Right kidney (tissue), 1 donor: ENCODE results near the gene PACRG.

Experiments used
- DNase-seq: peaks from one replicate; pipeline ENCODE4 v3.0.0-alpha.2; 2016

PACRG gene

DNA sequence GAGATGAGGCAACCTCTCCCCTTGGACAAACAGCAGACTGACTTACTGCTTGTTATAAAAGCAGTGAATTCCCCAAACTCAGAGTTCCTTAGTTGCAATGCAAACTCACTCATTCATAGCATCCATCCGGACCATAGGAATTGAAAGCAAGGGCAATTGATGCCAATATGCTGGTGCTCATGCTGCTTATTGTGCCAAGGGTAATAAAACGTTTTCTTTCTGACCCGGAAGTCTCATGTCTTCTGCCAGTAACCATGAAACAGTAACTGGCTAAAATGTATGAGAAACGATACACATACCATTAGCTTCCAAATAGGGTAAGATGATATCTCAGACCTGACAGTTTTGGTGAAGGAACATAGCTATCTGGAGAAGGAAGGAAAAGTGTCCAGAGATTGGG is 18.3 kb upstream of the PACRG start:
- DNase-seq = no peak

DNA sequence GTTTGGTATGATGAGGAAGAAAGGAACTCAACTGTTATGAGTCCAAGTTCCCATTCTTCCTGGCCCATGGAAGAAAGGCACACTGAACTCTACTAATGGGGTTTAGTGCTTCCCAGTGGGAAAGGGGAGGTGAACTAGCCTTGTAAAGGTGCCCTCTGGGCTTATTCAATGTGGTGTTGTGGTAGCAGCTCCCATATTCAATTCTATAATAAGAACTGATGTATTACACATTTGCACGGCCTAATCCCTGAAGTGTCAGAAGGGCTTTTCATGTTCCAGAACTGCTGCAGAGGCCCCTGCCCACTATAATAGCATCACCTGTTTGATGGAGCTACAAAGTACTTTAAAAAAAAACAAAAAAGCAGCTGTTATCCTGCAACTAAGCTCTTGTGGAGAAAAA is 17.4 kb upstream of the PACRG start:
- no peak for DNase-seq

DNA sequence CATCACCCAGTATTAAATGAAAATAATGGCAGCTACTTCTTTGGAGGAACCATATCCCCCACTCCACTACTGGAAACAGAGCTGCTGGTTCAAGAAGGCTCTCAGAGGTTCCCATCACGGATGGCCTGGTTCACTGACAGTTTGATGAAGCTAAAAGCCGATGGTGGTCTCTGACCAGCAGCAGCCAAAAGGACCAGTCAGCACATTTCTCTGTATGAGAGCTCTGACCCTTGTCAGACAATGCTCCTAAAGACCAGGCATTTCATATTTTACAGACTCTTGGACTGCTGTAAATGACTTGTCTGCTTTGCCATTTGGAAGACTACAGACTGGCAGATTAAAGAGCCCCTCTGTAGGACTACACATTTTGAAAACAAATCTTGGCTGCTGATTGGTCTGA is 16.8 kb upstream of the PACRG start:
- no peak for DNase-seq

DNA sequence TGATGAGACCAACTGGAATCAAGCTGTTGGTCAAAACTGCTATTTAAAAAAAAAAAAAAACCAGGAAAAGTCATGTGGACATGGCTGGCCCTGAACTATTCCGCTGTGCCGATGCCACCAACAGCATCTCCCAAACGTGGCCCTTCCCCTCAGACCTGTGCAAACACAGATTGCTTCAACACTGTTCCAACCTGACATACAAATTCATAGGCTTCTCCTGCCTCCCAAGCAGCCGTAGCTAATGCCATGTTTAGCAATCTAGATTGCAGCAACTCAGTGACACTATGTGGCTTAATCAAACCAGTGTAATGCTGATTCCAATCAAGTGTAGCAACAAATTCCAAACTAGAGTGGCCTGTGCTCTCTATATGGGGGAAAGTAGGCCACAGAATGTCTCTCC is 16.4 kb upstream of the PACRG start:
- DNase-seq = no peak

DNA sequence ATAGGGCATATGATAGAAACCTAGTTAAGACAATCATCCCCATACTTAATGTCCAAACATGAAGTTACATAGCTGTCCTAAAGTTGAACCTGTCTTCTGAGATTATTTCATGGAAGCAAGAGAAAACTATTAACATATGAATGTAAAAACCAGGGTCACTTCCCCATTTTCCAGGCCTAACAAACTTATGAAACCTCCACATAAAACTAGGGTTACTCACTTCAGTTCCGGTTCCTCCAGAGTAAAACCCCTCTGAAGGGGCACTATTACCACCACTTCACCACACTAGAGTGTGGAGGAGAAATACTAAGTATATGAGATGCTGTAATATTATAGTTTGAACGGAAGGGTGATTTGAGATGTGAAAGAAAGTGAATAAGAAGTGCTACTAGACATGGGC is 15.1 kb upstream of the PACRG start:
- no peak for DNase-seq

DNA sequence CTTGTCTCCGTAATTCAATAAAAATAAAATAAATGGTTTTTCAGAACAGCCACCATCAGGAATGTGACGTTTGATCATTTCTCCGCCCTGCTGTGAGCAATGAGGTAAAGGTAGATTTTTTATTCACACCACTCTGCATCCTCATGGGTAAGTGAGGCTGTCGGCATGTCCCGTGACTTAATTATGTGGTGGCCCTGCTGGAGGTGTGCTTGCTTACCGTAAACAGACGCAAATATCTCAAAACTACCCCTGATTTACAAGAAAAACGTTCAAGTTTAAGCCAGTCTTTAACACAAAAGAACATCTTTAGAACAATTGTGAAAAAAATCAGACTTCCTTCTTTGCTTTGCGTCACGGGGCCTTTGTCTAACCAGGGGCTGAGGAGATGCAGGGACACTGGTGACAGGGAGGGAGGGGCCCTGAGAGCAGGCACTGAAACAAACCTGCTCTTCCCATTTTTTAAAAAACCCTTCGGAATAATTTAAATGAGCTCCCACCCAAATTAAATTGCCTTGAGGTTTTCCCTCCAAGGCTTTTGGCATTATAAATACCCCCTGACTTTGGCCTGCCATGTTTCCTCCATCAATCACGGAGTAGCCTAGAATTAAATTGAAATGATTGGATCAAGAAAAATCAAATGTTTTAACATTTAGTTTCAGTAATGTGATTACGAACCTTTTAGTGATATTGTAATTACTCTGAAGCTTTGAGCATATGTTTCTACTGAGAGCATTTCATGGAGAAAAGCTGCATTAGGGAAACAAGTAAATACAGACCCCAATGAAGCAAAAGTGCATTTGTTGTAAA is 13.6 kb upstream of the PACRG start:
- no peak for DNase-seq

DNA sequence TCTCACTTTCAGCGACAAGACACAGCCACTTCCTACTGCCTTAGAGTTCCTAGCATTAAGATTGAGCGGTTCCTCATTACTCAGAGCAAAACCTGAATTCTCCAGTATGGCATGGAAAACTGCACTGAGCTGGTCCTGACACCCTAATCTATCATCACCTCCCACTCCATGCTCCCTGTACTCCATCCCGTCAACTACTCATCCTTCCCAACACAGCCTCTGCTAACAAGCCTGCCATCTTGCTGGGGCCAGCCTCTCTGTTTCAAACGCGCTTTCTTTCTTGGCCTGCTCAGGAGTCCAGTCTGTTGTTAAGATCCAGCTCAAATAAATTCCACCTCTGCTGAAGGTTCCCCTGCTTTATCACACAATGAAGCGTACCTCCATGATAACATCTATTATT is 12.2 kb upstream of the PACRG start:
- DNase-seq = no peak

DNA sequence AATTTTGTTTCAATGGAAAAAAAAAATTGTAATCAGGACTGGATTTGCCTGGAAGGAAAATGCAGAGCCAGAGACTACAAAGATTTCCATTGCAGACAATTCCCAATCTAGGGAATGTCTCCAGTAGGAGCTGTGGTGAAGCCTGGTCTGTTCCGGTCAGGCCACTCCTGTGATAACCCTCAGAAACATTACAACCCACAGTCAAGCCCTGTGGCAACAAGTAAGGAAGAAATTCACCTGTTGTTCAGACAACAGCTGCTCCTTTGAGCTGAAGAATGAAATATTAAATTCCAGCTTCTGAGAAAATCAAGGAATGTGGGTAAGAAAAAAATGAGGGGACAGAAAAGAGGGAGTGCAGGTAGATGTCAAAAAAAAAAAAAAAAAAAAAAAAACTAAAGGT is 8.2 kb upstream of the PACRG start:
- DNase-seq = no peak

DNA sequence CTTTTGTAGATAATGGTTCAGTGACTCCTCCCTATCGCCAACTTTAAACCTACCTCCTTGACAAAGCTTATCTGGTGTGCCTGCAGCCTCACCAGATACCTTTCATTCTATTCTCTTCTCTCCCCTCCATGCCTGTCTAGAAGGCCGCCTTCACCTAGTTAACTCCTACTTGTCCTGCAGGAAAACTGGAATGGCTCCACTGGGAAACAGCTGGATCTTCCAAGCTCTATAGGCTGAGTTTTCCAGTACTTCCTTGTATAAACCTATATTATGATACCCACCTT is 6.4 kb upstream of the PACRG start:
- no peak for DNase-seq

DNA sequence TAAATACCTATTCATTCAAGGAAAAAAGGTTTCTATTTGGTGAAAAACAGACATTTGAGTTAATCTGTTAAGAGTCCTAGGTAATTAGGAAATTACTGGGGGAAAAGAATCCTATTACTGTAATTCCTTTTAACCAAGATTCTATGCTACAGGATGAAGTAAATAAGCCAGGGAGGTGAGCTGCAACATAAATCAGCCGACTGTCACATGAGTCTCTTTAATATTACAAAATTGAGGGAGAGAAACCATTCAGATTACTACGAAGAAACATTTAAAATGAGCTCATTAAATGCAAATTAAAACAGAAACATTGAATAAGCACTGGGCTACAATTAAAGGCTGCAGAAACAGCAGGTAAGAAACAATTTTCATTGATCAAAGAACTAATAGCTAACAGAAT is 5.5 kb upstream of the PACRG start:
- DNase-seq = no peak

DNA sequence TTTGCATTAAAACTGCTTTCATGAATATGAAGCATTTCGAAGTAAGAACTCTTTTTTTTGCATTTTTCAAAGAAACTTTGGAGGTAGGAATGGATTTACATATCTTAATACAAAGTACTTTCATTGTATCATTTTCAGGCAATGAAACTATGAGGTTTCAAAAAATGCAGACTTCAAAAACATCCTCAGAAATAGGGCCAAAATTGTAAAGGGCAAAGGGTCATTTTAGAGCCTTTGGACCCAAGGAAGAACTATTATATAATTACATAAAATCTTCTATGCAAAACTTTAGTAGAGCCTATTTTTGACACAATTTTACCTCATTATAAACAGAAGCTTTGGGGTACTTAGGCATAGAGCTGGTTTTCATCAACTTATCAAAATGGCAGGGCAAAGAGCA is 5.1 kb upstream of the PACRG start:
- DNase-seq = no peak

DNA sequence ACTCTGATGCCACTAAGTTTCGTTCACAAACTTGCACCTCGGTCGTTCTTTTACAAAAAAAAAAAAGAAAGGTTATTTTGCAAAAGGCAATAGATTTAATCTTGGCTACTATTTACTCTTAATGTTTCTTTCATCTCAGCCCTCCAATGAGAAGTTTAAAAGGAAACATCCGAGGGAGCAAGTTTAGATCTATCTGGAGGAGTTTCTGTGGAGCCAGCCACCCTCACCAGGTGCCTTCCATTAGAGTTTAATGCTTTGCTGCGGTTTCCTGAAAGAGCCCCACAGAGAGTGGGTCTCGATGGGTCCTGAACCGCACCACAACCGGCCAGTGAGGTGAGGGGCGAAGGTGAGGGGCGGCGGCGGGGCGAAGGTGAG is 840 bp upstream of the PACRG start:
- DNase-seq = no peak

DNA sequence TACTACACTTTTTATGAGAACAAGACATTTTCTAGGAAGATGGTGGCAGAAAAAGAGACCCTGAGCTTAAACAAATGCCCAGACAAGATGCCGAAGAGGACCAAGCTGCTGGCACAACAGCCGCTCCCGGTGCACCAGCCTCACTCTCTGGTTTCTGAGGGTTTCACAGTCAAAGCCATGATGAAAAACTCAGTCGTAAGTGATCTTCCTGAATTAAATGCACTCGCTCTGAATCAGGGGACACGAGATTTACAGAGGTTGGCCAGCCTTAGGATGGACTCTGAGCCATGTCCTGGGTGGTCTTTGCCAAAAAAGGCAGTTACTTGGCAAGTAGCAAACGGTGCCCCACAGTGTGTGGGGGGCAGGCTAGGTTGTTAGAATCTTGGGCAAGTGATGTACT is 423 bp downstream of the PACRG start:
- no peak for DNase-seq

DNA sequence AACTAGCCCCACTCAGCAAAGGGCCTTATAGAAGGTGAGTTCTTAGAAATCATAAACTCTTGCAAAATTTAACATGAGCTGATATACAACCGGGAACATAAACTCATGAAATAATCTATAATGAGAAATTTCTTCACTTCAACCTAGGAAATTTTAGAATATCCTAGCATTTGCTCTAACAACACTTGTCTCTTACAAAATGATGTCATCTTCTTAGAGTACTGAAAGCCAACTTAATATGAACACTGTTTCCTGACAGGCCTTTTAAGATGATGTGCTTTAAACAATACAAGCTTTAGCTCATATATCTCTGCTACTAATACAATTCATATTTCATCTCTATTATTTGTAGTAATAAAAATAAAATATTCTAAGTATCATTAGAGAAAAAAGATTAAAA is 932 bp downstream of the PACRG start:
- no peak for DNase-seq

DNA sequence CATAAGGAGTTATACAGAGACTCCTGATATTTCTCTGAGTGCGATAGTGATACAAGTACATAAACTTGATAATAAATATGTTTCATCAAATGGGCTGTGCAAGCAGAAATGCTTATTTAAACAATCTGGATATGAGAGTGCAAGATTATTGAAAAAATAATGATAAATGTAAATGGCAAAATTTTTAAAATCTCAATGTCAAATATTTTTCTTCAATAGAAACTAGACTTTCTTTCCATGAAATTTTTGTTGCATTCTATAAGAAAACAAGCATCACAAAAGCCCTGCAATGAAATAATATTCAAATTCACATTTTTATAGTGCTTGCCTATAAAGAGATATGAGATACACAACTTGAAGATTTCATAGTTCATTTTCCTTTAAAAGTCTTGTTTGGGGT is 2.7 kb downstream of the PACRG start:
- DNase-seq = no peak

DNA sequence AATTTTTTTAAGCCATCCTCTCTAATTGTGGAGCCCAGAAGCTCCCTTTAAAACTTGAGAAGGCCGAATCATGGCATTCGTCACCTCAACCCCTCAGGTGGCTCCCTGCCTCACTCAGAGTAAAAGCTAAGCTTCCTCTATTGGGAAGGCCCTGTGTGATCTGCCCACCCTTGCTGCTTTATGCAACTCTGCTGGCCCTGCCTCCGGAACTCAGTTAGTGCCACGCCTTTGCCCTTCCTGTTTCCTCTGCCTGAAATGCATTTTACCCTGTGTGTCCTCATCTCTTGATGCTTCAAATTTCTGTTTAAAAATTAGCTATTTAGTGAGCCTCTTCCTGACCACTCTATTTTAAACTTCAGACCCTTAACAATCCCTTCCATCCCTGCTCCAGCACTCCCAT is 5.7 kb downstream of the PACRG start:
- DNase-seq = no peak

DNA sequence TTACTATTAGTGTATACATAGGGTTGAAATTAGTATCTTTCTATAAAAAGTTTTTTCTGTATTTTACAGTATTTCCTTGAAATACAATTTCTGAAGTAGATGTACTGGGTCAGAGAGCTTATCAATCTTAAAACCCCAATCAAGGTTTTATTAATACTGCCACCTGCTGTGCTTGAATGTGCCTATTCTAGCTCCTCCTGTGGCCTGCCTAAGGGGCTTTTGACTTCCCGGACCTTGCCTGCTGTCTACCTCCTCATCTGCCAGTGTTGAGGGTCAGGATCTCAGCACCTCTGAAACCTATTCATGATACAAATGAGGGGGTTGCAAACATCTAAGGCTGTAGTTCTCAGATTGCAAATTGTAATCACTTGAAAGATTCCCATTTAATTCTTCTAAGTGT is 9.2 kb downstream of the PACRG start:
- DNase-seq = no peak

DNA sequence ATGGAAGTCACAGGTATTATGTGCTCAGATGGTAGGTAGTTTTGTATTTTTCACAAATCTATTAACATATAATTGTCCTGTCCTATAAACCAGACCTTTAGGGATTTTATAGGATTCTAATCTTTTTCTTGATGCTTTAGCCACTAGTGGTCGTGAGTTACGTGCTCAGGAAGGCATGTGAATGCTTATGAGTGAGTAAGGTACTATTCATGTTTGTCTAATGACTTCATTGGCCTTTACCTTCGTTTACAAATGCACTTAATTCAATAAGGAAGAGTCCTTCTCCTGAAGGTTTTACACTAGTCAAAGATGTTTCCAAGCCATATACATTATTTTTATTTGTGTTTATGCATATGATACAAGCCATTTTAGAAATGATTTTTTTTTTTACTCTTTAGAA is 23.0 kb downstream of the PACRG start:
- DNase-seq = no peak

DNA sequence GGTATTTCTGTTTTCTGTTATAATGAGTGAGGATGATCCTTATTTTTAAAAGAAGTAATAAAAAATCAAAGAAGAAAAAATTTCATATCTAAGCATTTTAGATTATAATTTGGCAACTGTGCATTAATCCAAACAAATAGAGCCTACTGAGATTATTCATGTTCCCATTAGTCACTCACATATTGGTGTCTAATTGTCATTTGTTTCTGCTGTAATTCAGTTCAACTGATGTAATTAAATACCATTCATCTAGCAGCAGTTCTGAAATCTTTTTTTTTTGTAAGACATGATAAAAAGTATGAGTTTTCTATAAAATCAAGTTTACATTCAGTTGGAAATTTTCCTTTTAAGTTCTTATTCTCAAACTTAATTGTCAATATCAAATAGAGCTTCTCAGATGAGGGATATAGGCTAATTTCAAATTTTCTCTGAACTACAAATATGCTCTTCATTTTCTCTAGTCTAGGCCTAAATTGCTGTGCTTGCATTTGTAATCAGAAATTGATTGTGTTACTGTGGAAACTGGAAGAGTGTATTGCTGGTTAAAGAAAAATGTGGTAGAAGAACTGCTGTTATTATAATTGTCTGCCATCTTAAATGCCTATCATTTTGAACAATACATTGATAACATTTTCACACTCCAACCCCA is 23.6 kb downstream of the PACRG start:
- DNase-seq = no peak

DNA sequence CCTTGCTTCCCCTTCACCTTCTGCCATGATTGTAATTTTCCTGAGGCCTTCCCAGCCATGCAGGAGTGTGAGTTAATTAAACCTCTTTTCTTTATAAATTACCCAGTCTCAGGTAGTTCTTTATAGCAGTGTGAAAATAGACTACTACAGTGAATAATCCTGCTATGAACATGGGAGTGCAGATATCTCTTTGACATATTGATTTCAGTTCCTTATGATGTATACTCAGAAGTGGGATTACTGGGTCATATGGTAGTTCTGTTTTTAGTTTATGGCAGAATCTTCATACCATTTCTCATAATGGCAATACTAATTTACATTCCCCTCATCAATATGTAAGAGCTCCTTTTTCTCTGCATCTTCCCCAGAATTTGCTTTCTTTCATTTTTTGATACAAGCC is 26.0 kb downstream of the PACRG start:
- no peak for DNase-seq

DNA sequence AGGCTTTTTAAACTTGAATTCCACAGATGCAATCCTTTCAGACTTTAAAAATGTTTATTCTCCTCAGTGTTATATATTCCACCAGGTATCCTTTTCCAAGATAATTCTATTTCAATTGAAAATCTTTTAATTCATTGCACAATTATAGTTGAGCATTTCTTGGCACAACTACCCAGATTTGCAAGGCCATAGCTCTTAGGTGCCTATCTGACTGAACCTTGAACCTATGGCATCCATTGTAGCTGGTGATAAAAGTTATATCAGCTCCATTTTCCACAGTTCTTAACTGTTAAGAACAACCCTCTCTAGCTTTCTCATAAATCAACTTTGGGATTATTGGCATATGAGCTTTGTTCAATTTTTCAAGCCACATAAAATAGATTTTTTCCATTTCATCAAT is 42.4 kb downstream of the PACRG start:
- no peak for DNase-seq

DNA sequence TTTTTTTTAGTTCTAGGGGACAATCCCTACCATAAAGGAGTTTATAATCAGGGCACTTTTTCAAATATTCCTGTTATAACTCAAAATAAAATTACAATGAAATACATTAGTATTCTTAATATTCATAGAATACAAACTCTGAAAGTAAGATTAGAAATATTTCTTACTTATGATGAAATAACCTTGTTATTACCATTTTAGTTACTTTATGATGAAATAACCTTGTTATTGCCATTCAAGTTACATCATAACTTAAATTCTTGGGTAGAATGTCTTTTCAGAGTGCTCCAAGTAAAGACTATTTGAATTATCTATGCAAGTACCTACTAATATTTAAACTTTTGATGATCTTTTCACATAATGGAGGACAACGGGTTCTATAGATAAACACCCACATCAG is 43.2 kb downstream of the PACRG start:
- no peak for DNase-seq

DNA sequence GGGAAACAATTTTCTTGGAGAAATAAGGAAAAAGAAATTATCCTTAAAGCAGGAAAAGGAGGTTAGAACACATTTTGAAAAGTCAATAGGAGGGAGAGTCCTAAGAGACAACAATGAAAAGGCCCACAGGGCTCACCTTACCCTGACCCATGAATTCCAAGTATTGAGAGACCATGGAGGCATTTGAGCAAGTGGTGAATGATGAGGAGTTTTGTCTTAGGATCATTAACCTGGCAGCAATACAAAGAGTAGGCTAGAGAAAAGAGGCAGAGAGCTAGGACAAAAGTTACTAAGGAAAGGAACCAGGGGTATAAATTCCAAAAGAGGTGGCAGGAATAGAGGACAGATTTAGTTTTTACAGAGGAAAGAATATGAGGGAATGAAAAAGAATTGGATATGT is 44.7 kb downstream of the PACRG start:
- DNase-seq = no peak

DNA sequence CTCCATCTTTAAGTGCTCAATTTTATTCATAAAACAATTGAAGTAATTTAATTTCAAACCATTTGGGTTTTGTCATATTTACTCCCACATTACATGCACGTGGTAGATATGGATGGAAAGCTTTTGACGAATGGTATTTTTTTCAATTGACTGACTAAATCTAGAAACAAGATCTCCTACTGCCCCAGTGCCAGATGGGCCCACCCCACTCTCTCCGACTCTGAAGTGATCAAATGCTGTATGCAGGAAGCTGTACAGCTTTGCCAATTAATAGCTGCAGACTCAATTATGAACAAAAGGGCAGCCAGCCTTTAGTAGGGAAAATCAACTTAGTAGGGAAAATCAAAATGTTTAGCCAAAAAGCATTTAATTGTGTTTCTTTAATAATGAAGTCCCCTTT is 46.2 kb downstream of the PACRG start:
- DNase-seq = no peak

DNA sequence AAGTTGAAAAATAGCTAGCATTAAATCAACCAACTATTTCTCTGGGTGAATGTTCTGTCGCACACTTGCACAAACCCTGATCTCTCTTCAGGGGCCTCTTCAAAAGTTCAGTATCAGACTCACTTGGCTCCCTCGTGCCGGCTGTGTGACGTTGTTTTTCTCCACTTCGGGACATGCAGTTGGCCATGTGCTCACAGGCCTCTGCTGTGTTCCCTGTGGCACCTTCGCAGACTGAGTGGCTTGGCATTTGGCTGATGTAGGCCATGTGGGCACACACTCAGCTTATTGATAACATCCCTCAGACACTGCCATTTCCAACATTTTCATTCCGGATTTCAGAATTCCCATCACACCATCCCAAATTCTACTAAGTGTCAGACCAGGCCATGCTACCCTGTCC is 49.3 kb downstream of the PACRG start:
- DNase-seq = no peak
